Measurements from ENCODE around the gene GET3.
"Not testable (repeated sequence)": the region's sequence is repeated elsewhere in the genome, so short reads cannot be mapped to it uniquely, and the experiment has no call there.

GET3 gene

DNA sequence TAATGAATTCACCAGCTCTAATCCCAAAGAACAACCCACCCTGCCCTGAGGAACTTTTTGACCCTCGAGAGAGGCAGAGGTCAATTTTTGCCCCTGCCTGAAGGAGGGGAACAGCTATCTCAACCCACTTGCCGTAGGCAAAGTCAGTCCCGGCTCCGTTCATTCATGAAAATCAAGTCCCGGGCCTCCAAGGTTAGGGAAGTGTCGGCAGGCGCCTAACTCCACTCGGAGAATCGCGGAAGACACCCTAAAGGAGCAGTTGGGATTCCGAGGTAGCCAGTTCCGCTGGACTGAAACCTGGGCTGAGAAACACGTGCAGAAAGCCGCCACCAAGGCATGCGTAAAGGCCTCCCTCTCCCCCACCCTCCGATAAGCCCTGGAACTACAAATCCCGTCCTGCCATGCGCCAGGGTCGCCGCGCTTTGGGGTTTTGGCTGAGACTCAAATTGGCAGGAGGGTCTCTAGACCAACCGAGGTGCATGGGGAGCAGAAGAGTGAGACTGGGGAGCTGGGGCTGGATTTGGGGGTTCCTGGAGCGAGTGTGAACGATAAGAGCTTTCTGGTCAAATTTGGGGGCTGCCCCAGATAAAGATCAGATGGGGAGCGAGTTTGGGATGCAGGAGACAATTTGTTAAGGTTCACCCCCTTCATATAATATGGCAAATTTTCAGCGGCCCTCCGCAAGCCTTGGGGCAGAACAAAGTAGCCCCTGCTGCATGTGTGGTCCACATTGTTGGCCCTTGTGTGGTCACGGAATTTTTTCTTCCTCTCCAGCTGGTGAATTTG, 13.5 kb upstream of the GET3 start, which contains the start of gene TNPO2:
Gene TNPO2 (minus strand): TSS at position 292 of the 786 bp plus-strand sequence. CDS start 2,955 bp downstream, outside the sequence.
- TF ChIP-seq, protein P1, sequence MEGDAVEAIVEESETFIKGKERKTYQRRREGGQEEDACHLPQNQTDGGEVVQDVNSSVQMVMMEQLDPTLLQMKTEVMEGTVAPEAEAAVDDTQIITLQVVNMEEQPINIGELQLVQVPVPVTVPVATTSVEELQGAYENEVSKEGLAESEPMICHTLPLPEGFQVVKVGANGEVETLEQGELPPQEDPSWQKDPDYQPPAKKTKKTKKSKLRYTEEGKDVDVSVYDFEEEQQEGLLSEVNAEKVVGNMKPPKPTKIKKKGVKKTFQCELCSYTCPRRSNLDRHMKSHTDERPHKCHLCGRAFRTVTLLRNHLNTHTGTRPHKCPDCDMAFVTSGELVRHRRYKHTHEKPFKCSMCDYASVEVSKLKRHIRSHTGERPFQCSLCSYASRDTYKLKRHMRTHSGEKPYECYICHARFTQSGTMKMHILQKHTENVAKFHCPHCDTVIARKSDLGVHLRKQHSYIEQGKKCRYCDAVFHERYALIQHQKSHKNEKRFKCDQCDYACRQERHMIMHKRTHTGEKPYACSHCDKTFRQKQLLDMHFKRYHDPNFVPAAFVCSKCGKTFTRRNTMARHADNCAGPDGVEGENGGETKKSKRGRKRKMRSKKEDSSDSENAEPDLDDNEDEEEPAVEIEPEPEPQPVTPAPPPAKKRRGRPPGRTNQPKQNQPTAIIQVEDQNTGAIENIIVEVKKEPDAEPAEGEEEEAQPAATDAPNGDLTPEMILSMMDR (IDR thresholded peaks at IDR 0.05; ENCODE audit: control insufficient read depth, insufficient read depth, low read depth, low read length, missing control alignments): no peak
- no peak for DNase-seq (ENCODE audit: low read depth)
- H3K4me3 ChIP-seq (ENCODE audit: control insufficient read depth, low read depth, low read length): peak within 1 kb of the TSS; percentile 77

GRCh38 chr19:12725612-12726011, 11.7 kb upstream of the GET3 start:
- not testable (repeated sequence) for H3K4me3 ChIP-seq (ENCODE audit: control insufficient read depth, low read depth, low read length); DNase-seq (ENCODE audit: low read depth)

DNA sequence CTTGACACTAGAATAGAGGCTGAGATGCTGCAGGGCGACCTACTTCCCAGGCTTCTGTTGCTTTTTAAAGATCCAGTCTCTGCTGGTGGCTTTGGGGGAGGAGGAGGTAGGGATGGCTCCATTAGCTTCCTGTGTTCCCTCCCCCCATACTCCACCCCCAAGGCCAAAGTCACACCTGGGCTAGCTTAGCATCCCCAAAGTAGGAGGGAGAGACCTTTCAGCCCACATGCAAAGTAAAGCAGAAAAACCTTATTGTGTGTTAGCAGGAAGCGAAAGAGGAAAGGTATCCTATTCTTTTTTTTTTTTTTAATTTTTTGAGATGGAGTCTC, 10.3 kb upstream of the GET3 start:
- H3K4me3 ChIP-seq (ENCODE audit: control insufficient read depth, low read depth, low read length): no peak overlapping the region
- DNase-seq (ENCODE audit: low read depth): no peak
- TF ChIP-seq, protein P1 (IDR thresholded peaks at IDR 0.05; ENCODE audit: control insufficient read depth, insufficient read depth, low read depth, low read length, missing control alignments): no peak

DNA sequence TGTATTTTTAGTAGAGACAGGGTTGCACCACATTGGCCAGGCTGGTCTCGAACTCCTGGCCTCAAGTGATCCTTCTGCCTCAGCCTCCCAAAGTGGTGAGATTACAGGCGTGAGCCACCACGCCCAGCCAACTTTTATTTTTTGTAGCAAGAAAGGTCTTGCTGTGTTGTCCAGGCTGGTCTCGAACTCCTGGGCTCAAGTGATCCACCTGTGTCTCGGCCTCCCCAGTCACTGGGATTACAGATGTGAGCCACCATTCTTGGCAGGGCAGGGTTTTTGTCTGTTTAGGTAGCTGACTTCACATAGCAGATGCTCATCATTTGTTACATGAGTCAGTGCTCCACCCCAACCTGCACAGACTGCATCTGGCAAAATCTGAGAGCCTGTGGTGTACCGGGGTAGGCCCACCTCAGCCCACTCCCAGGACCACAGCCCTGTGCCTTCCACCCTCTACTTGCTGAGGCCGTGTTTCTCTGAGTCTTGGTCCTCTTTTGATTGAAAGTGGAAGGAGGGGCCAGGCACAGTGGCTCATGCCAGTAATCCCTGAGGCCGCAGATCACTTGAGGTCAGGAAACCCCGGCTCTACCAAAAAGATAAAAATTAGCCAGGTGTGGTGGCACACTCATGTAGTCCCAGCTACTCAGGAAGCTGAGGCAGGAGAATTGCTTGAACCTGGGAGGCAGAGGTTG, 9.4 kb upstream of the GET3 start:
- DNase-seq (ENCODE audit: low read depth): no peak
- TF ChIP-seq, protein P1 (IDR thresholded peaks at IDR 0.05; ENCODE audit: control insufficient read depth, insufficient read depth, low read depth, low read length, missing control alignments): no peak
- H3K4me3 ChIP-seq (ENCODE audit: control insufficient read depth, low read depth, low read length): no peak overlapping the region

- DNase-seq (ENCODE audit: low read depth): no peak
- H3K4me3 ChIP-seq (ENCODE audit: control insufficient read depth, low read depth, low read length): no peak overlapping the region
- TF ChIP-seq, protein P1 (IDR thresholded peaks at IDR 0.05; ENCODE audit: control insufficient read depth, insufficient read depth, low read depth, low read length, missing control alignments): no peak
Measured at GRCh38 chr19:12730064-12730463, 7.2 kb upstream of the GET3 start.

DNA sequence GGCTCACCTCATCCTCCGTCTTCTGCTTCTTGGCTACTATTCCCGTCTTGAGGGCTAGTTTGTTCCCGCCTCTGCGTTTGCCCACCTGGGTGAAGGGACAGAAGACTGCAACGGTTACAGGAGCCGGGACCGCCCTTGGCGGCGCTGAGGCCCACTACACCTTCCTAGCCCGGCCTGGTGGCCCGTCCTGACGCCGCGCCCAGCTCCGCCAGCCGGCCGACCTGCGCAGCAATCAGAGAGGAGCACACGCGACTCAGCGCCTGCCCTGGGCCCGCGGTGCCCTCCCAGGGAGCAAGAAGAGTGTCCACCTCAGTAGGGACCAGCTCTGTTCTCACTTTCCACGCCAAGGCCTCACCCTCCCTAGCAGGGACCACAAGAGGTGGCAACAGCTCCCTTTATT, 6.0 kb upstream of the GET3 start:
- no peak for DNase-seq (ENCODE audit: low read depth)
- H3K4me3 ChIP-seq (ENCODE audit: control insufficient read depth, low read depth, low read length): no peak overlapping the region
- TF ChIP-seq, protein P1 (IDR thresholded peaks at IDR 0.05; ENCODE audit: control insufficient read depth, insufficient read depth, low read depth, low read length, missing control alignments): no peak
